Ishikawa (cell line): ENCODE measurements around the gene A3GALT2.

ENCODE experiments used
- EGR1 ChIP-seq: IDR thresholded peaks from 2 replicates; pipeline ENCODE4 v1.6.1; 2012
- EP300 ChIP-seq: IDR thresholded peaks from 2 replicates; pipeline ENCODE4 v1.6.1; 2012; ENCODE audit warnings: borderline replicate concordance
- FOXM1 ChIP-seq: IDR thresholded peaks from 2 replicates; pipeline ENCODE4 v1.6.1; 2012; ENCODE audit warnings: low read depth, borderline replicate concordance
- MAX ChIP-seq: IDR thresholded peaks from 2 replicates; pipeline ENCODE4 v1.6.1; 2012
- RAD21 ChIP-seq: IDR thresholded peaks from 2 replicates; pipeline ENCODE4 v1.6.1; 2012; ENCODE audit warnings: low read depth
- REST ChIP-seq: IDR thresholded peaks from 2 replicates; pipeline ENCODE4 v1.6.1; 2012; ENCODE audit warnings: low read depth, mild to moderate bottlenecking
- TAF1 ChIP-seq: IDR thresholded peaks from 2 replicates; pipeline ENCODE4 v1.6.1; 2012; ENCODE audit warnings: low read depth, mild to moderate bottlenecking
- TEAD4 ChIP-seq: IDR thresholded peaks from 2 replicates; pipeline ENCODE4 v1.6.1; 2012
- YY1 ChIP-seq: IDR thresholded peaks from 2 replicates; pipeline ENCODE4 v1.6.1; 2012; ENCODE audit warnings: low read depth
- ZBTB7A ChIP-seq: IDR thresholded peaks from 2 replicates; pipeline ENCODE4 v1.6.1; 2012; ENCODE audit warnings: low read depth

GRCh38 chr1:33270808-33271465 is 50.0 kb downstream of the A3GALT2 start:
- TF ChIP-seq EP300 (no peak), RAD21 (no peak), REST (no peak), TEAD4 (no peak), TAF1 (no peak), MAX (no peak), EGR1 (no peak), YY1 (no peak), FOXM1 (no peak), ZBTB7A (no peak)
